Kidney epithelial cell (primary cell): ENCODE results near the gene LGR6. TPM values are rescaled to one million over a fixed set of nuclear protein-coding genes. Genes with fewer than 3 reads are reported as not detected.
A peak's percentile ranks its signal among the peaks of the same experiment; 100 is the strongest.

ENCODE experiments used
- DNase-seq: peaks from one replicate; pipeline ENCODE4 v3.0.0-alpha.2; 2010; ENCODE audit warnings: low read depth
- H3K27me3 ChIP-seq: 2 replicates; pipeline ENCODE4 v1.6.0; 2011; ENCODE audit warnings: low read length; ENCODE audit not compliant: control insufficient read depth, insufficient read depth
- H3K36me3 ChIP-seq: 2 replicates; pipeline ENCODE4 v1.5.1; 2011; ENCODE audit warnings: low read length; ENCODE audit not compliant: control insufficient read depth, insufficient read depth
- H3K4me3 ChIP-seq: 2 replicates; pipeline ENCODE4 v1.5.1; 2011; ENCODE audit warnings: low read depth, mild to moderate bottlenecking, control low read depth, low read length
- CTCF ChIP-seq: IDR thresholded peaks from 2 replicates; pipeline ENCODE4 v1.5.1; 2011; ENCODE audit warnings: mild to moderate bottlenecking, moderate library complexity, low read length, control low read depth, inconsistent platforms; ENCODE audit not compliant: insufficient read depth, poor library complexity, severe bottlenecking
- total RNA-seq: library from RNA; depleted of rRNA; stranded (reverse); fragments of >200 nt; gene quantifications from 2 replicates; pipeline ENCODE4 v1.2.3, GENCODE V29; 2015

The LGR6 gene
- total RNA-seq, 1 donor from 2014 or later, result 0.08 TPM

GRCh38 chr1:202276920-202277319 lies 83.3 kb downstream of the LGR6 start:
- DNase-seq, result no peak
- Histone ChIP-seq H3K4me3 (no peak overlapping the region), H3K36me3 (no peaks in the 10 kb centered on the region), H3K27me3 (no peaks in the 10 kb centered on the region)
- no peak for TF ChIP-seq CTCF

- no peaks in the 10 kb centered on the region for H3K27me3 ChIP-seq
- TF ChIP-seq CTCF, result no peak
- no peak overlapping the region for H3K4me3 ChIP-seq
- no peaks in the 10 kb centered on the region for H3K36me3 ChIP-seq
- DNase-seq, result no peak
These were observed 85.2 kb downstream of the LGR6 start for GRCh38 chr1:202278751-202279150.

- no peaks in the 10 kb centered on the region for H3K27me3 ChIP-seq
- H3K4me3 ChIP-seq, result no peak overlapping the region
- no peak for TF ChIP-seq CTCF
- H3K36me3 ChIP-seq, result no peaks in the 10 kb centered on the region
- no peak for DNase-seq
These were observed 86.2 kb downstream of the LGR6 start for GRCh38 chr1:202279806-202280205.

GRCh38 chr1:202280595-202280994 lies 87.0 kb downstream of the LGR6 start:
- DNase-seq, result no peak
- H3K27me3 ChIP-seq, result no peaks in the 10 kb centered on the region
- no peak for TF ChIP-seq CTCF
- no peak overlapping the region for H3K4me3 ChIP-seq
- no peaks in the 10 kb centered on the region for H3K36me3 ChIP-seq

- Histone ChIP-seq H3K36me3 (no peaks in the 10 kb centered on the region), H3K4me3 (no peak overlapping the region), H3K27me3 (no peaks in the 10 kb centered on the region)
- TF ChIP-seq CTCF, result no peak
- peak; percentile 39 for DNase-seq
These were observed 87.9 kb downstream of the LGR6 start for GRCh38 chr1:202281316-202282024.

- no peak for TF ChIP-seq CTCF
- Histone ChIP-seq H3K36me3 (no peaks in the 10 kb centered on the region), H3K4me3 (no peak overlapping the region), H3K27me3 (no peaks in the 10 kb centered on the region)
- DNase-seq, result no peak
These were observed 88.4 kb downstream of the LGR6 start for GRCh38 chr1:202282025-202282371.
